Colonic mucosa (tissue), 4 donors: Measurements from ENCODE around the gene KCNJ18. TPM values are rescaled to one million over a fixed set of nuclear protein-coding genes. Genes with fewer than 3 reads are reported as not detected.
"Not testable (repeated sequence)": the region's sequence is repeated elsewhere in the genome, so short reads cannot be mapped to it uniquely, and the experiment has no call there.

Source experiments
- DNase-seq: peaks from one replicate; pipeline ENCODE4 v3.0.0-alpha.2; 2020
- H3K27ac ChIP-seq: fragments of 200-600 bp; one replicate; pipeline ENCODE4 v1.8.0; 2021
- H3K27me3 ChIP-seq: fragments of 200-600 bp; one replicate; pipeline ENCODE4 v1.8.0; 2021
- H3K36me3 ChIP-seq: fragments of 200-600 bp; one replicate; pipeline ENCODE4 v1.8.0; 2021
- H3K4me1 ChIP-seq: fragments of 200-600 bp; one replicate; pipeline ENCODE4 v1.8.0; 2021; ENCODE audit warnings: mild to moderate bottlenecking
- H3K4me3 ChIP-seq: fragments of 200-600 bp; one replicate; pipeline ENCODE4 v1.8.0; 2021
- H3K9ac ChIP-seq, 2 donors: one replicate each; pipeline ENCODE4 v1.7.0; 2013; ENCODE audit warnings: control low read depth in 2 of 2, low read depth in 2 of 2, low read length in 2 of 2
- H3K9me3 ChIP-seq: fragments of 200-600 bp; one replicate; pipeline ENCODE4 v1.8.0; 2021
- intact Hi-C: fragments of 100-400 bp; cut with DNase I; formaldehyde crosslinking; loops from one replicate; pipeline ENCODE4 v1.14.1; 2022
- total RNA-seq, 2 donors: library from RNA; stranded (reverse); fragmentation: NEBNext Ultra II Directional in 1 of 2; extraction: Animal tissue kit (Norgen Biotek cat#: 25700) in 1 of 2; gene quantifications; one replicate each; pipeline ENCODE4 v1.2.1, GENCODE V29; 2021
- donor health status: healthy.
- donor health status: DM: no; HTN: no; CAD: no.
- donor health status: DM: no; HTN: no; CAD: no.

KCNJ18 gene
- total RNA-seq, 2 donors from 2014 or later = not detected

GRCh38 chr17:21747195-21747915, 55.0 kb downstream of the KCNJ18 start:
- DNase-seq, intact Hi-C loops, H3K9ac ChIP-seq, H3K9me3 ChIP-seq, H3K27ac ChIP-seq, H3K36me3 ChIP-seq, H3K4me3 ChIP-seq, H3K27me3 ChIP-seq, H3K4me1 ChIP-seq: not testable (repeated sequence)

- DNase-seq, H3K27me3 ChIP-seq, intact Hi-C loops: not testable (repeated sequence)
Observed at GRCh38 chr17:21748686-21749085, 56.4 kb downstream of the KCNJ18 start.

GRCh38 chr17:21749696-21750531, 57.6 kb downstream of the KCNJ18 start:
- H3K4me1 ChIP-seq, H3K27me3 ChIP-seq, H3K9me3 ChIP-seq, intact Hi-C loops, H3K36me3 ChIP-seq, H3K4me3 ChIP-seq, DNase-seq, H3K27ac ChIP-seq, H3K9ac ChIP-seq: not testable (repeated sequence)

More at GRCh38 chr17:21748686-21749085, 56.4 kb downstream of the KCNJ18 start:
- H3K4me3 ChIP-seq, H3K9ac ChIP-seq, H3K4me1 ChIP-seq, H3K9me3 ChIP-seq, H3K36me3 ChIP-seq, H3K27ac ChIP-seq: not testable (repeated sequence)

- H3K36me3 ChIP-seq, H3K27me3 ChIP-seq: not testable (repeated sequence)
Observed at GRCh38 chr17:21751111-21751510, 58.8 kb downstream of the KCNJ18 start.

More at GRCh38 chr17:21751111-21751510, 58.8 kb downstream of the KCNJ18 start:
- H3K4me1 ChIP-seq, H3K9me3 ChIP-seq, H3K9ac ChIP-seq, H3K27ac ChIP-seq, H3K4me3 ChIP-seq, intact Hi-C loops, DNase-seq: not testable (repeated sequence)
